OCI-LY1 (cell line): Measurements from ENCODE around the gene LDLRAD4.

Experiments used
- H2AFZ ChIP-seq: fragments of 200-600 bp; sonication (generic), shearing (Covaris generic); 2 replicates; pipeline ENCODE4 v1.6.0; 2014; ENCODE audit warnings: antibody characterized with exemption, mild to moderate bottlenecking, low read length
- H3F3A ChIP-seq: fragments of 200-600 bp; sonication (generic), shearing (Covaris generic); 2 replicates; pipeline ENCODE4 v1.6.0; 2014; ENCODE audit warnings: mild to moderate bottlenecking, antibody characterized with exemption, low read length, moderate library complexity; ENCODE audit not compliant: insufficient read depth
- H3K27ac ChIP-seq: fragments of 200-600 bp; sonication (generic); 2 replicates; pipeline ENCODE4 v1.5.1; 2014; ENCODE audit warnings: low read length, mixed run types, mild to moderate bottlenecking, low read depth; ENCODE audit not compliant: poor library complexity, severe bottlenecking
- H3K27me3 ChIP-seq: fragments of 200-600 bp; sonication (generic); 2 replicates; pipeline ENCODE4 v1.6.0; 2014; ENCODE audit warnings: antibody characterized with exemption, mild to moderate bottlenecking, low read length, moderate library complexity; ENCODE audit not compliant: insufficient read depth
- H3K36me3 ChIP-seq: fragments of 200-600 bp; sonication (generic); 2 replicates; pipeline ENCODE4 v1.6.1; 2014; ENCODE audit warnings: mild to moderate bottlenecking, antibody characterized with exemption, low read length, moderate library complexity, mixed read lengths; ENCODE audit not compliant: insufficient read depth
- H3K4me1 ChIP-seq: fragments of 200-600 bp; sonication (generic); 2 replicates; pipeline ENCODE4 v1.5.1; 2014; ENCODE audit warnings: mild to moderate bottlenecking, low read length, moderate library complexity; ENCODE audit not compliant: insufficient read depth, severe bottlenecking
- H3K4me2 ChIP-seq: fragments of 200-600 bp; sonication (generic), shearing (Covaris generic); 2 replicates; pipeline ENCODE4 v1.6.1; 2014; ENCODE audit warnings: low read length
- H3K4me3 ChIP-seq: fragments of 200-600 bp; sonication (generic); 2 replicates; pipeline ENCODE4 v1.5.1; 2014; ENCODE audit warnings: low read length, low read depth, mild to moderate bottlenecking, mixed read lengths; ENCODE audit not compliant: poor library complexity, severe bottlenecking
- H3K79me2 ChIP-seq: fragments of 200-600 bp; shearing (Covaris generic); 2 replicates; pipeline ENCODE4 v1.6.1; 2016; ENCODE audit warnings: mixed run types, low read length, mixed read lengths; ENCODE audit not compliant: insufficient read depth
- H3K9ac ChIP-seq: fragments of 200-600 bp; sonication (generic), shearing (Covaris generic); 2 replicates; pipeline ENCODE4 v1.6.1; 2014; ENCODE audit warnings: mild to moderate bottlenecking, low read length, mixed read lengths
- H3K9me2 ChIP-seq: fragments of 200-600 bp; sonication (generic), shearing (Covaris generic); 2 replicates; pipeline ENCODE4 v1.6.1; 2014; ENCODE audit warnings: low read depth, mild to moderate bottlenecking, low read length, mixed read lengths
- H3K9me3 ChIP-seq: fragments of 200-600 bp; shearing (Covaris generic); 2 replicates; pipeline ENCODE4 v1.6.1; 2014; ENCODE audit warnings: low read length, mixed read lengths
- H4K20me1 ChIP-seq: fragments of 200-600 bp; sonication (generic), shearing (Covaris generic); 2 replicates; pipeline ENCODE4 v1.6.0; 2016; ENCODE audit warnings: mild to moderate bottlenecking, low read length; ENCODE audit not compliant: insufficient read depth
- EZH2 ChIP-seq: fragments of 200-600 bp; sonication (generic), shearing (Covaris generic); IDR thresholded peaks from 2 replicates; pipeline ENCODE4 v1.8.0; 2017; ENCODE audit warnings: borderline replicate concordance, mixed run types, mild to moderate bottlenecking, antibody characterized with exemption, low read length, moderate library complexity, mixed read lengths
- TF ChIP-seq, protein P1 (sequence below): fragments of 200-600 bp; sonication (generic), shearing (Covaris generic); IDR thresholded peaks from 2 replicates; pipeline ENCODE4 v1.5.1; 2017; ENCODE audit warnings: mild to moderate bottlenecking, antibody characterized with exemption, low read length, moderate library complexity, mixed read lengths

LDLRAD4 gene

DNA sequence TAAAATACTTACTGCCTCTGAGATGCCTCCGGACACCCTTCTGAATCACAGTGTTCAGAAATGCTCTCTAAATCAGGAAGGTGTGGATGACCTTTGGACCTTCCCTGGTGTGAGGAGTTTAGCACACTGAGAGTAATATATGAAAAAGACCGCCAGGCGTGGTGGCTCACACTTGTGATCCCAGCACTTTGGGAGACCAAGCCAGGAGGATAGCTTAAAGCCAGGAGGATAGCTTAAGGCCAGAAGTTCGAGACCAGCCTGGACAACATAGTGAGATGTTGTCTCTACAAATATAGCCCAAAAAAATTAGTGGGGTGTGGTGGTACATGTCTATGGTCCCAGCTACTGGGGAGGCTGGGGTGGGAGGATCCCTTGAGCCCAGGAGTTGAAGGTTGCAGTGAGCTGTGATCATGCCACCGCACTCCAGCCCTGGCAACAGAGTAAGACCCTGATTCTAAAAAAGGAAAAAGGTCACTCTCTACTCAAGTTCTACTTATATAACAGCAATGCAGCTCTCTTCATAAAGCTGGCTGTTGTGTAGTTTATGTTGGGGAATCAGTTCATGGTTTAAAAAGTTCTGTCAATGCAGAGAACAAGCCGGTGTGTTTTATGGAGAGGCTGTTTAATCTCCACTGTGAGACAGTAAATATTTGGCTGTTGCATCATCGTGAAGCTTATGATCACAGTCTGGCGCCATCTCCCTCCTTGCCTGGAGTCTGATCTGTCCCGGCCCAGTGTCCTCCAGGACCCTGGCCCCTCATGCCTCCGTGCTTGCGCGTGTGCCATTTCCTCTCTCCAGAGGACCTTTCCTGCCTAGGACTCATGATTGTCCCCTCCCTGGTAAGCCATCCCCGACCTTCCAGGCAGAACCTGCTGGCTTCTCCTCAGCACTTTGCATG lies 323.3 kb downstream of the LDLRAD4 start:
- Histone ChIP-seq H3K4me1 (peaks cover 21% of the 10 kb centered on the region), H3K4me3 (no peak overlapping the region), H3K9me3 (no peaks in the 10 kb centered on the region), H3K27me3 (peaks cover 14% of the 10 kb centered on the region; the same call in 1 of the 2 replicates), H3K9ac (no peak overlapping the region), H4K20me1 (no peaks in the 10 kb centered on the region), H3K9me2 (no peaks in the 10 kb centered on the region), H3K4me2 (no peak overlapping the region), H3K79me2 (no peaks in the 10 kb centered on the region), H3K36me3 (no peaks in the 10 kb centered on the region; the same call in 1 of the 2 replicates), H3K27ac (no peak overlapping the region), H2AFZ (no peak overlapping the region), H3F3A (no peaks in the 10 kb centered on the region)
- TF ChIP-seq EZH2: no peak
- TF ChIP-seq, protein P1, sequence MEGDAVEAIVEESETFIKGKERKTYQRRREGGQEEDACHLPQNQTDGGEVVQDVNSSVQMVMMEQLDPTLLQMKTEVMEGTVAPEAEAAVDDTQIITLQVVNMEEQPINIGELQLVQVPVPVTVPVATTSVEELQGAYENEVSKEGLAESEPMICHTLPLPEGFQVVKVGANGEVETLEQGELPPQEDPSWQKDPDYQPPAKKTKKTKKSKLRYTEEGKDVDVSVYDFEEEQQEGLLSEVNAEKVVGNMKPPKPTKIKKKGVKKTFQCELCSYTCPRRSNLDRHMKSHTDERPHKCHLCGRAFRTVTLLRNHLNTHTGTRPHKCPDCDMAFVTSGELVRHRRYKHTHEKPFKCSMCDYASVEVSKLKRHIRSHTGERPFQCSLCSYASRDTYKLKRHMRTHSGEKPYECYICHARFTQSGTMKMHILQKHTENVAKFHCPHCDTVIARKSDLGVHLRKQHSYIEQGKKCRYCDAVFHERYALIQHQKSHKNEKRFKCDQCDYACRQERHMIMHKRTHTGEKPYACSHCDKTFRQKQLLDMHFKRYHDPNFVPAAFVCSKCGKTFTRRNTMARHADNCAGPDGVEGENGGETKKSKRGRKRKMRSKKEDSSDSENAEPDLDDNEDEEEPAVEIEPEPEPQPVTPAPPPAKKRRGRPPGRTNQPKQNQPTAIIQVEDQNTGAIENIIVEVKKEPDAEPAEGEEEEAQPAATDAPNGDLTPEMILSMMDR: no peak

DNA sequence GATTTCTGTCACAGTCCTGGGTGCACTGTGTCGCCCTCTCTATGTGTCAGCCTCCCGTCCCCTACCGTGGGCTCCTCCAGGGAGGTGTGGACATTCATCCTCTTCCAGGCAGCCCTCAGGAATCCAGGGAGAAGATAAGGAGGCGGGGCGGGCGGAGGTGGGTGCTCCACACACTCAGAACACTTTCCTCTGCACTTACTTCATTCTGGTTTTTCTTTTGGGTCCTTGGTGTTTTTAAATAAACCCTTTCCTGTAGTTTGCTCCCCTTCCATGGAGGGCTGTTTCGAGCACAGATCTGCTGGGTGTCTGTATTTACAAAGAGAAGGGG lies 323.9 kb downstream of the LDLRAD4 start:
- H3K27ac ChIP-seq: no peak overlapping the region

DNA sequence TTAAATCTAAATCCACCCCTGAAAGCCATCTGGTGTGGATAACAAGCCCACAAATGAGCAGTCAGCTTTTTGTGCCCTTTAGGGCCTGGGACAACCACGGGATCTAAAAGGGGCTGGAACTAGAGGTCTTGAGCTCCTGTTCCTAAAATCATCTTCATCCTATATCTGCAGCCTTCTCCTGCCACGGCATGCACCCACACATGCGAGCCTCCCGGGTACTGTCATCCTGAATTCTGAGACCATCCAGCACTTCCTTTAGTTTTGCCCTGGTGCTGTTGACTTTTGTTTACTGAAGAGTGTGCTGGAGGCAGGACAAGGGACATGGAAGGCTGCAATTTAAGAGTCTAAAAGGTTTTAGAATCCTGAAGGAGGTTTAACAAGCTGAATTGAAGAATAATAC lies 324.6 kb downstream of the LDLRAD4 start:
- H3K9me3 ChIP-seq: peaks cover 10% of the 10 kb centered on the region
- no peak overlapping the region for H2AFZ ChIP-seq
- no peak overlapping the region for H3K4me3 ChIP-seq
- no peaks in the 10 kb centered on the region for H3K79me2 ChIP-seq
- H3K4me1 ChIP-seq: peaks cover 14% of the 10 kb centered on the region
- no peaks in the 10 kb centered on the region for H3K9me2 ChIP-seq
- H3K4me2 ChIP-seq: no peak overlapping the region
- TF ChIP-seq, protein P1: no peak
- no peak for TF ChIP-seq EZH2
- H3F3A ChIP-seq: no peaks in the 10 kb centered on the region
- H3K27me3 ChIP-seq: peaks cover 14% of the 10 kb centered on the region; the same call in 1 of the 2 replicates
- H3K36me3 ChIP-seq: peaks cover 8% of the 10 kb centered on the region; the same call in 1 of the 2 replicates
- no peak overlapping the region for H3K27ac ChIP-seq
- H4K20me1 ChIP-seq: no peaks in the 10 kb centered on the region
- no peak overlapping the region for H3K9ac ChIP-seq

More for the DNA sequence above, 323.9 kb downstream of the LDLRAD4 start:
- Histone ChIP-seq H4K20me1 (no peaks in the 10 kb centered on the region), H2AFZ (no peak overlapping the region), H3K4me2 (no peak overlapping the region), H3F3A (no peaks in the 10 kb centered on the region), H3K9me3 (peaks cover 4% of the 10 kb centered on the region; the same call in 1 of the 2 replicates), H3K27me3 (peaks cover 14% of the 10 kb centered on the region; the same call in 1 of the 2 replicates), H3K4me1 (peaks cover 15% of the 10 kb centered on the region), H3K79me2 (no peaks in the 10 kb centered on the region), H3K9me2 (no peaks in the 10 kb centered on the region), H3K9ac (no peak overlapping the region), H3K4me3 (no peak overlapping the region), H3K36me3 (peaks cover 4% of the 10 kb centered on the region; the same call in 1 of the 2 replicates)
- TF ChIP-seq, protein P1: no peak
- TF ChIP-seq EZH2: no peak
